ENCODE measurements around the gene CCR8.
"Not testable (repeated sequence)": the region's sequence is repeated elsewhere in the genome, so short reads cannot be mapped to it uniquely, and the experiment has no call there.

Gene CCR8

DNA sequence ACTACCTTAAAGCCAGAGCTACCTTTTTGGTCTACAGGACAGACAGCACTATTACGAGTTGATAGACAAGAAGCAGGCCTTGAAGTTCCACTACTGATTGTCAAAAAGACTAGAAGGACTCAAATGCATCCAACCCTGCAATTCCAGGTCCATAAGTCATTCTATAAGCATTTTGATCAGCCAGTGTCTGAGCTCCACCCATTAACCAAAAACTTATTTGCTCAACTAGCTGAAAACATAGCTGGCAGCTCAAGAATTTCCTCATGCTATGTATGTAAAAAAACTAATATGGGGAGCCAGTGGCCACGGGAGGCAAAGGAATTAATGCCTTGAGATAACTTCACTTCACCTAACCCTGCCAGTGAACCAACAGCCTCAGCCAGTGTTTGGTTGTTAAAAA is 21.6 kb downstream of the CCR8 start:
- DNase-seq: not testable (repeated sequence)

GRCh38 chr3:39353168-39353927 is 23.8 kb downstream of the CCR8 start:
- not testable (repeated sequence) for DNase-seq

GRCh38 chr3:39358333-39358732 is 28.8 kb downstream of the CCR8 start:
- DNase-seq: no peak

GRCh38 chr3:39361252-39361927 is 31.9 kb downstream of the CCR8 start:
- no peak for DNase-seq

- DNase-seq: no peak
Observed at GRCh38 chr3:39362192-39362591, 32.7 kb downstream of the CCR8 start.

DNA sequence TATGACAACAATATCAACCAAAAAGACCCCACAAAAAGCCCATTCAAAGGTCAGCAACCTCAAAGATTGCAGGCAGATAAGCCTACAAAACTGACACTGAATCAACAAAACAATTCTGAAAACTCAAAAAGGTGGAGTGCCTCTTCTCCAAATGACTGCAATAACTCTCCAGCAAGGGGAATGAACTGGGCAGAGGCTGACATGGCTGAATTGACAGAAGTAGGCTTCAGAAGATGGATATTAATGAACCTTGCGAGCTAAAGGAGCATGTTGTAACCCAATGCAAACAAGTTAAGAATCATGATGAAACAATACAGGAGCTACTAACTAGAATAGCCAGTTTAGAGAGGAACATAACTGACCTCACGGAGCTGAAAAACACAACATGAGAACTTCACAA is 33.3 kb downstream of the CCR8 start:
- DNase-seq: no peak

GRCh38 chr3:39370450-39370849 is 40.9 kb downstream of the CCR8 start:
- DNase-seq: not testable (repeated sequence)

GRCh38 chr3:39372833-39373232 is 43.3 kb downstream of the CCR8 start:
- no peak for DNase-seq

GRCh38 chr3:39376959-39377634 is 47.6 kb downstream of the CCR8 start:
- DNase-seq: no peak

DNA sequence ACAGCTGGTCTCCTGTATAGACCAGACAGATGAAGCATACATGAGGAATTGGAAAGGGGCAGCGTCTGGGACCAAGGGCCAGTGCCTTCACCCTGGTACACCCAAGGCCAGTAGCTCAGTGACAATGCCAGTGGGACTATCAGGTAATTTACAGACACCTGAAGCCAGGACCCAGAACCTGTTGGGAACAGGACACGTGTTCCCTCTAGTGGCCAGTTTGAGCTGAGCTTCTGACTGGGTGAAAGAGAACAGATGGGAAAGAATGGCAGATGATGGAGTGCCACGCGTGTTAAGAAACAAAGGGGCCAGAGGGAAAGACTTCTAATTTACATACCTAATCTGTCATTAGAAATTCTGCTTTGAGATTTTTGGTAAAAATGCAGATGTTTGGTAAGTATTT is 48.6 kb downstream of the CCR8 start:
- DNase-seq: no peak

DNA sequence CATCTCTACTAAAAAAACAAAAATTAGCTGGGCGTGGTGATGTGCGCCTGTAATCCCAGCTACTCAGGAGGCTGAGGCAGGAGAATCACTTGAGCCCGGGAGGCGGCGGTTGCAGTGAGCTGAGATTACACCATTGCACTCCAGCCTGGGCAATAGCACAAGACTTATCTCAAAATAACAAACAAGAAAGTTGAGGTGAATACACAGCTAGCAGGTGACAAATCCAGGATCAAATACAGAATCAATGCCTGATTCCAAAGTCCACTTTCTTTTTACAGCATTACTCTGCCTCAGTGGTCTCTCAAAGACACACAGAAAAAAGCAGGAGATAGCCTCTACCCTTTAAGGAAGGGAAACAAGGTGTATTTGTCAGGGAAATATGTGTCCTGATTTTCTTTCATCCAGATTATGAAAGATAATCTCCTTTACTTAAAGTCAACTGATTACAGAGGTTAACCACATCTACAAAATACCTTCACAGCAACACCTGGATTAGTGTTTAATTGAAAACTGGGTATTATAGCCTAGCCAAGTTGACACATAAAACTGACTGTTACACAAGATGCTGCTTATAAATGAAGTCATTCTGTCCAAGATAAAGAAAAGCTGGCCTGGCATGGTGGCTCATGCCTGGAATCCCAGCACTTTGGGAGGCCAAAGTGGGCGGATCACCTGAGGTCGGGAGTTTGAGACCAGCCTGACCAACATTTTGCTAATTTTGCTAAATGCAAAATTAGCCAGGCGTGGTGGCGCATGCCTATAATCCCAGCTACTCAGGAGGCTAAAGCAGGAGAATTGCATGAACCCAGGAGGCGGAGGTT is 49.7 kb downstream of the CCR8 start:
- DNase-seq: no peak

DNA sequence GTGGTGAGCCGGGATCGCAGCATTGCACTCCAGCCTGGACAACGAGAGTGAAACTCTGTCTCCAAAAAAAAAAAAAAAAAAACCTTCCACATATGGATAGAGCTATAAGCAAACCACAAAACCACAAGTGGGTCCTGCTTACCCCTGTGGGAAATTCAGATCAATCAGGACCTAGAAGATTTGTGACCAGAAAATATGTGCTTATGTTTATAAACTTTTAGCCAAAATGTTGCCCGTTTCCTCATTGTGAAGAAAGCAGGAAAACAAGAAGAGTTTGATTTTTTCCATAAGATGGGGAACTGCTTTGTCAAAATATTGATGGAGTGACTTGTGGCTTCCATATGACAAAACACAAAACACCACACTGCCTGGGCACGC is 50.3 kb downstream of the CCR8 start:
- no peak for DNase-seq

GRCh38 chr3:39381432-39381831 is 51.9 kb downstream of the CCR8 start:
- no peak for DNase-seq

Data from right forelimb (tissue), 1 donor.